Activated naive CD8-positive, alpha-beta T cell (primary cell): ENCODE measurements around the gene RET.

Experiments used
- H3K27ac Mint-ChIP-seq: one replicate; pipeline ENCODE4 v1.8.0; 2021; ENCODE audit warnings: mixed read lengths
- H3K27me3 Mint-ChIP-seq: one replicate; pipeline ENCODE4 v1.8.0; 2021; ENCODE audit warnings: mixed read lengths
- H3K36me3 Mint-ChIP-seq: one replicate; pipeline ENCODE4 v1.8.0; 2021; ENCODE audit warnings: mixed read lengths
- H3K4me1 Mint-ChIP-seq: one replicate; pipeline ENCODE4 v1.8.0; 2021; ENCODE audit warnings: low read depth, mixed read lengths
- H3K4me3 Mint-ChIP-seq: one replicate; pipeline ENCODE4 v1.8.0; 2021; ENCODE audit warnings: mild to moderate bottlenecking, mixed read lengths
- H3K9me3 Mint-ChIP-seq: one replicate; pipeline ENCODE4 v1.8.0; 2021; ENCODE audit warnings: low read depth, mixed read lengths

RET gene

GRCh38 chr10:43111921-43112607 is 35.2 kb downstream of the RET start:
- Mint-ChIP-seq H3K9me3 (no peaks in the 10 kb centered on the region), H3K36me3 (no peaks in the 10 kb centered on the region), H3K4me3 (no peak overlapping the region), H3K27me3 (no peaks in the 10 kb centered on the region), H3K27ac (no peak overlapping the region), H3K4me1 (peaks cover under 1% of the 10 kb centered on the region)

- H3K27me3 Mint-ChIP-seq = no peaks in the 10 kb centered on the region
- H3K36me3 Mint-ChIP-seq = no peaks in the 10 kb centered on the region
- H3K9me3 Mint-ChIP-seq = no peaks in the 10 kb centered on the region
- no peak overlapping the region for H3K4me3 Mint-ChIP-seq
- H3K4me1 Mint-ChIP-seq = no peaks in the 10 kb centered on the region
- H3K27ac Mint-ChIP-seq = no peak overlapping the region
These were observed 35.7 kb downstream of the RET start for GRCh38 chr10:43112608-43112961.

GRCh38 chr10:43113201-43114087 is 36.6 kb downstream of the RET start:
- Mint-ChIP-seq H3K4me1 (no peaks in the 10 kb centered on the region), H3K36me3 (no peaks in the 10 kb centered on the region), H3K27ac (no peak overlapping the region), H3K27me3 (no peaks in the 10 kb centered on the region), H3K4me3 (no peak overlapping the region), H3K9me3 (no peaks in the 10 kb centered on the region)

- no peaks in the 10 kb centered on the region for H3K36me3 Mint-ChIP-seq
- no peak overlapping the region for H3K27ac Mint-ChIP-seq
- no peaks in the 10 kb centered on the region for H3K27me3 Mint-ChIP-seq
- peaks cover 3% of the 10 kb centered on the region for H3K4me1 Mint-ChIP-seq
- H3K9me3 Mint-ChIP-seq = no peaks in the 10 kb centered on the region
- no peak overlapping the region for H3K4me3 Mint-ChIP-seq
These were observed 37.3 kb downstream of the RET start for GRCh38 chr10:43114088-43114742.

GRCh38 chr10:43114743-43115611 is 38.1 kb downstream of the RET start:
- no peak overlapping the region for H3K27ac Mint-ChIP-seq
- peaks cover 3% of the 10 kb centered on the region for H3K4me1 Mint-ChIP-seq
- no peak overlapping the region for H3K4me3 Mint-ChIP-seq
- H3K9me3 Mint-ChIP-seq = no peaks in the 10 kb centered on the region
- no peaks in the 10 kb centered on the region for H3K36me3 Mint-ChIP-seq
- no peaks in the 10 kb centered on the region for H3K27me3 Mint-ChIP-seq

- Mint-ChIP-seq H3K36me3 (no peaks in the 10 kb centered on the region), H3K9me3 (no peaks in the 10 kb centered on the region), H3K4me1 (peaks cover 12% of the 10 kb centered on the region), H3K4me3 (no peak overlapping the region), H3K27ac (no peak overlapping the region), H3K27me3 (no peaks in the 10 kb centered on the region)
These were observed 39.2 kb downstream of the RET start for GRCh38 chr10:43115881-43116595.

GRCh38 chr10:43116596-43116995 is 39.7 kb downstream of the RET start:
- H3K27ac Mint-ChIP-seq = no peak overlapping the region
- no peaks in the 10 kb centered on the region for H3K27me3 Mint-ChIP-seq
- H3K36me3 Mint-ChIP-seq = no peaks in the 10 kb centered on the region
- no peak overlapping the region for H3K4me3 Mint-ChIP-seq
- H3K4me1 Mint-ChIP-seq = peaks cover 17% of the 10 kb centered on the region
- H3K9me3 Mint-ChIP-seq = no peaks in the 10 kb centered on the region

- H3K4me3 Mint-ChIP-seq = no peak overlapping the region
- H3K9me3 Mint-ChIP-seq = no peaks in the 10 kb centered on the region
- peaks cover 21% of the 10 kb centered on the region for H3K4me1 Mint-ChIP-seq
- no peaks in the 10 kb centered on the region for H3K27me3 Mint-ChIP-seq
- H3K36me3 Mint-ChIP-seq = no peaks in the 10 kb centered on the region
- no peak overlapping the region for H3K27ac Mint-ChIP-seq
These were observed 40.3 kb downstream of the RET start for GRCh38 chr10:43117031-43117776.

GRCh38 chr10:43117777-43118583 is 41.1 kb downstream of the RET start:
- no peaks in the 10 kb centered on the region for H3K9me3 Mint-ChIP-seq
- H3K36me3 Mint-ChIP-seq = no peaks in the 10 kb centered on the region
- peaks cover 21% of the 10 kb centered on the region for H3K4me1 Mint-ChIP-seq
- no peak overlapping the region for H3K27ac Mint-ChIP-seq
- H3K27me3 Mint-ChIP-seq = no peaks in the 10 kb centered on the region
- no peak overlapping the region for H3K4me3 Mint-ChIP-seq

GRCh38 chr10:43118631-43119415 is 42.0 kb downstream of the RET start:
- H3K4me3 Mint-ChIP-seq = no peak overlapping the region
- H3K9me3 Mint-ChIP-seq = no peaks in the 10 kb centered on the region
- H3K27ac Mint-ChIP-seq = no peak overlapping the region
- no peaks in the 10 kb centered on the region for H3K27me3 Mint-ChIP-seq
- H3K36me3 Mint-ChIP-seq = no peaks in the 10 kb centered on the region
- H3K4me1 Mint-ChIP-seq = peaks cover 21% of the 10 kb centered on the region

GRCh38 chr10:43119416-43120115 is 42.7 kb downstream of the RET start:
- peaks cover 21% of the 10 kb centered on the region for H3K4me1 Mint-ChIP-seq
- H3K27ac Mint-ChIP-seq = no peak overlapping the region
- H3K9me3 Mint-ChIP-seq = no peaks in the 10 kb centered on the region
- H3K4me3 Mint-ChIP-seq = no peak overlapping the region
- no peaks in the 10 kb centered on the region for H3K27me3 Mint-ChIP-seq
- no peaks in the 10 kb centered on the region for H3K36me3 Mint-ChIP-seq
